CD4-positive, alpha-beta T cell treated with Interleukin-6 for 4 hours (primary cell): ENCODE results near the gene OLFM3.

Source experiments
- DNase-seq: peaks from one replicate; pipeline ENCODE4 v3.0.0-alpha.2; 2020; ENCODE audit warnings: mixed read lengths

OLFM3 gene

DNA sequence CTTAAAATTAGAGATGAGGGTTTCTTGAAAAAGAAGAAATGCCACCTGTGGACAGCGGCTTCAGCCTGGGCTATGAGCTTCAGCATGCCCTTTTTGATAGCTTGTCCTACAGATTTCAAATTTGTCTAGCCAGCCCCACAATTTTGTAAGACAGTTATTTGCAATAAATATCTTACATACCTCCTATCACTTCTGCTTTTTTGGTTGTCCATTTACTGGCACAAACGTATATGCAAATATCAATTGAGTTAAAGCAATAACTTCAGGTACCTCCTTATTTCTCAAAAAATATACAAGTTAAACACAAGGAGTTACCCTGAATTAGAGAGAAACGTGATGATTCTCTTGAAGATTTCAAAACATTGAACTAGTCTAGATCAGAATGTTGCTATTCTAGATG, 53.5 kb downstream of the OLFM3 start:
- no peak for DNase-seq

DNA sequence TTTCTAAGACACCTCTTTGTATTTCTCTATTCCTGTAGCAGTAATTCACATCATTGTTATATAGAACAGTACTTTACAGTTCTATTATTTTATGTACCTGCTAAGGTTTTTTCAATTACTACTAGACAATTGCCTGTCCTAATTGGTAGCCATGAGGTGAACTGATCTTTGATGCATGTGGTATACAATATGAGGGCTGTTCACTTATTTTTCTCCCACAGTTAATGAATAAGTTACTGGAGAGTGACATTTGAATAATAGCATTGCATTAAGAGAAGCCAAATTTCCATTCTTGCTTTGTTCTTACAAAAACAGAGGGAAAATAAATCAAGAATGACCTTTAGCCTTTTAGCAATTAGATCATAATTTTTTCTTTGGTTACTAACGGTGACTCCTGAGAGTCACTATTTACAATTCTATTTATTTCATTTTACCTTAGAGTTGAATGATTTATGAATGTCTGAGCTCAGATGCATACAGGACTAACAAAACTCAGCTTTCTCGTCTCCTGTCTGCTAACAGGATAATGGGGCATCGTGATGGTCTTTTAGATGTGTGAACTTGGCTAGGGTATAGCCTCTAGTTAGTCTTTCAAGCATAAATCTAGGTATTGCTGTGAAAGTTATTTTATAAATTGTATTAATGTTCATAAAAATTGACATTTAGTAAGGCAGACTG, 54.1 kb downstream of the OLFM3 start:
- DNase-seq = no peak

DNA sequence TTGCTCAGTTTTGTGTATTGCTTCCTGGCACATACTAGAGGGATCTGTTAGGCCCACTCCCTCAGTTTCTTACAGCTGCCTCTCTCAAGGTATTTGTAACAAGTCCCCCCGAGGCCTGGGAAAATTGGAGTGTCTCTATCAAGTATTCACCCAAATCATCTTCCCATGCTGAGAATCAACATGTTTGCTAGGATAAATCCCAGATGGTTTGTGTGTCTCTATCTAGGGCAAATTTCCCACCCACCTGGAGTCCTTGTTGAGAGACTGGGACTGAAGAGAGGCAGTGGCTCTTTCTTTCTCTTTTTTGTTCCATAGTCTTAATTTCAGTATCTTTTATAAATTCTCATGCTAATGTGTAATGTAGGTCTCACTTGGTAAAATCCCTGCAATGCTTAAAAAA, 58.0 kb downstream of the OLFM3 start:
- DNase-seq = no peak

DNA sequence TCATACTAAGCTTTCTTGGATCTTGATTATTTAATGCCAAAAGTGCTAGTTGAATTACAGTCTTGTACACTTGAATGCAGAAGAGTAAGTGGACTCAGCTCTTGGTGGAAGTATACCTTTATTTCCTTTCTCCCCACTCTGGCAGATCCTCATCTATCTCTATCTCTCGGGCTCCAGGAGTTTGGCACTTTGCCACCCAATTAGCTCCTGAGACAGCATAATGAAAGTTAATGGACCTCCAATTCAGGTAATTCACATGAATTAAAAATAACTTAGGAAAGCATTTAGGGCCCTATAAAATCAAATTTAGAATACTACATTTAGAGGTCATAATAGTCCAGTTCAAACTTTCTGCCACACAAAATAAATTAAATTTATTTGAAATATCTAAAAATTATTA, 67.4 kb downstream of the OLFM3 start:
- no peak for DNase-seq

DNA sequence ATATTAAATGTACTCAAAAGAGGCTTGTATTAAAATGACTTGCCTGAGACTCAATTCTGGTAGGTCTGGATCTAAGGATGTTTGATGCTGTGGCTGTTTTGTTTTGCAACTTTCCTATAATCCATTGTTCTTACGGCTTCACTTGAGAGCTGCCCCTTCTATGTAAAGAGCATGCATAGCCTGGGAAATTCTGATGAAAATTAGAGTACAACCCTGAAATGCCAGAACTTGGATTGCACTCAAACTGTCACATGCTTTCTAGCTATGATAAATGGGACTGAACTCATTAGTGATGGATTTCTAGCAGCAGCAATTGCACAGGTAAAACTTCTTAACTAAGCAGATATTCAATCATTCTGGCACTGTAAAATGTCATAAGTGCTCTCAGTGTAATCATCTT, 67.9 kb downstream of the OLFM3 start:
- no peak for DNase-seq

DNA sequence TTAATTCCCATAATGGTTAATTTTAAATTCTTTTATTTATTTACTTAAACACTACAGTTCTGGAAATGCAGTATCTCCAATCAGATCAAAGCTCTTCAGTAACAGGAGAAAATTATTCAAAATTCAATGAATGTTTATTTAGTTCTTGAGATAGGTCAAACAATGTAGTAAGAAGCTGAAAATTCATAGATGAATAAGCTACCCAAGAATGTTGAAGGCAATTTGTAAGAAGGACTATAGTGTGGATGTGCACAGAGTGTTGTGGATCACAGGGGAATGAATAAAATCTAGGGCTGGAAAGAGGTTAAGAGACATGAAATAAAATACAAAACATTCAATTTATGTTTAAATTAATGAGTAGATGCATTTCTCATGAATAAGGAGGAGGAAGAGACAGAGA, 72.0 kb downstream of the OLFM3 start:
- DNase-seq = no peak

DNA sequence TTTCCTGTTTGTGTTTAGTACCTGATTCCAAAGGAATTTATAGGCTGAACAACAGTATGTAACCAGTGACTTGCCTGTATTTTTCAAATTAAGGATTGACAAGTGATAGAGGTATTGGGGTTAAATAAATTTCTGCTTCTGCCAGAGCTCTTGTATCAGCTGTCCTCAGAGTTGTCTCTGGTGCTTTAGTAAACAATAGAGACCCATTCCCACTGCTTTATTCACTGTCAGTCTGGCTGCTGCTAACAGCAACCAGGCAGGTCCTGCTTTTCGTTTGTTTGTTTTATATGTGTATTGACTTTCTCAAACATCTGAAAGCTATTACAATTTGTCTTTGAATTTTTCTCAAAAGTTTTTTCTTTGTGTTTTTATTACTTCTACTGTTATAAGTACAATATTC, 76.1 kb downstream of the OLFM3 start:
- DNase-seq = no peak

DNA sequence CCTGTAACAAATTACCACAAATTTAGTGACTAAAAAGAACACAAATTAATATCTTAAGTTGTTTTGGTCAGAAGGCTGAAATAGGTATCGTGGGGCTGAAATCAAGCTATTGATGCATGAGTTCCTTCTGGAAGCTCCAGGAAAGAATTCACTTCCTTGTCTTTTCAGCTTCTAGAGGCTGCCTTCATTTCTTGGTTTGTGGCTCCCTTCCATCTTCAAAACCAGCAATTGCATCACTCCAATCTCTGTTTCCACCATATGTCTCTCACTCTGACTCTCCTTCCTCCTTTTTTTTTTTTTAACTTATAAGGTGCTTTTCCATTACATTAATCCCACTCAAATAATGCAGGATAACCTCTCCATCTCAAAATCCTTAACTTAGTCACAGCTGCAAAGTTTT, 78.4 kb downstream of the OLFM3 start:
- no peak for DNase-seq

DNA sequence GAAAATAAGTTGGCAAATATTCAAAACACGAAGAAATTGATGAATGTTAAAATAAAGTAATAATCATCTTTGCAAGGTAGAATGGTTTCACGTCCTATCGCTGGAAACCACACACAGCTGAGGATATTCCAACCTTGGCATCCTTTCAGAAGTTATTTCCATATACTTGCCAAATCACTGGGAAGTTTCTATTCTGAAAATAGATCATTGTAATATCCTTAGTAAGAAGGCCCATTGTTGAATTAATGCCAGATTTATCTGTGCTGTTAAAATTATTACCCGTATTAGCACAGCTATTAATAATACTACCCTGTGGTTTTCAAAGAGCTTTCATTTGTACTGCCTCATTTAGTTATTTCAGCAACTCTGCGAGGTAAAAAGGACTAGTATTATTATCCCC, 81.1 kb downstream of the OLFM3 start:
- DNase-seq = no peak

DNA sequence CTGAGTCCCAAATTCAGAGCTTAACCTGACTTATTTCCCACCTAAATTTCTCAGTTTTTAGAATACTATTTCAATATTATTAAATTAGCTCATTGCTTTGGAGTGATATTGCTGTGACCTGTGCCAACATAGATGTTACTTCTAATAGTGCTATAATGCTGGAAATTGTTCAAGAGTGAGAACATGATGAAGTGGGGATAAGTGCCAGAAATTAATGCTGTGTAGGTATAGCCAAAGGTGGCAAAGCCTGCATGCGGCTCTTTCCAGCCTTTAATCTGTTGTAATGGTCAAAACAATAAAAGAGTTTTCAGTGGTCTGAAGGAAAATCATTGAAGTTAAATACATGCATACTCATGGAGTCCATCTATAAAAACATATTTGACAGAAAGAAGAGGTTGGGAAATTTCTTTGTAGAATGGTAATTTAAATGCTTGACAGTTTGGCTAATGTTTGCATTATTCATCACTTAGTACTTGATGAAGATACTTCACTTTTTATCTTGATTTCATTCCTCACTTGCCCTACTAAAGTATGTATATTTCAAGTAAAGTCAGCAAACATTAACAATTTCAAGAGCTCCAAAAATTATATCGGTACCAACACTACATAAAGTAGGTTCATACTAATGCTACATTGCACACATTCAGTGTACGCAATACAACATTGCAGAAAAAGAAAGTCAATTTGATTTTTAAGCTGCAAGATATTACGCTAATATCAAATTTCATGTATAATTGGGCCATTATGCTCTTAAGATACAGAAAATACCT, 82.1 kb downstream of the OLFM3 start:
- DNase-seq = no peak

DNA sequence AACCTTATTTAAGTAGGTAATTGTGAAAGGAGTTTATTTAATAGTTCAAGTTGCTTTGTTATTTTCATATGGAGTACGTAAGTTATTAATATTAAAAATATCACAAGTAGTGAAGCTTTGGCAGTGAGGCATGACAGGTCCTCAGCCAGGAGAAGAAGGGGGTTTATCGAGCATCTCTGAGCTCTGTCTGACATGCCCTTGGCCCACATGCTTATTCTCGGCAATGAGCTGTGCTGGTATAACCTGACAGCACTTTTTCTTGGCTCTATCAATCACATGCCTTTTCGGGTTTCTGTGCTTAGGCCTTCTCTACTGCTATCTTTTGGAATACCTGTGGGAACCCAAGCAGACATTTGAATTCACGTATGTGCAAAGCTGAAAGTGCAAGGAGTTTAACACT, 84.8 kb downstream of the OLFM3 start:
- DNase-seq = no peak

DNA sequence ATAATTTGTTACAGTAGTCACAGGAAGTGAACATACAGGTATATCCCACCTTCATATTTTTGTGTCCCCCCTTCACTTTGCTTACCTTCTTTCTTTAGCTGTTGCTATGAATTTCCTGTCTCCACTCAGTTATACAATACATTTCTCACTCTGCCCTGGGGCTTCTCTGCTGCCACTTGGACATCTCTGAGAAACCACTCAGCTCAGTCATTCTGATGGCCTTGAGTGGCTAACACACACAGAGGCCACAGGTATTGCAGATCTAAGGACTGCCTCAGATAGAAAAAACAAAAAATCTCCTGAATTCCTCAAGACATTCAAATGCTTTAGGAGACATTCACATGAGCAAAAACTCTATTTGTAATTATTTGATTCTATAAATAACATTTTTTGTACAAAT, 87.7 kb downstream of the OLFM3 start:
- no peak for DNase-seq

DNA sequence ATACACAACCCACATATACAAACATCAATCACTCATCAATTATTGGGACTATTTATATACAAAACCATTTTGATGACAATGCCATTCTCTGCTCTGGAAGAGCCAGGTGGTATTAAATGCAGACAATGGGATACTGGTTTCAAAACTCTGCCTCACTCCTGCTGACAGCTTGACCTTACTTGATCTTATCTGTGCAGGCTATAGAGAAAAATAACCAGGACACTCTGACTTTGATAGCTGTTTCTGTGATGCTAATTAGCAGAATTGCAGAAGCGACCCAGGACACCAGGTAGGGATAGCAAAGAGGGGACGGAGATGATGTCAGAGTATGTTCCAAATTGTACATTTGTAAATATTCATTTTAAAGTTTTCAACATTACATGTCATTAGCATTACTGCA, 89.5 kb downstream of the OLFM3 start:
- DNase-seq = no peak

DNA sequence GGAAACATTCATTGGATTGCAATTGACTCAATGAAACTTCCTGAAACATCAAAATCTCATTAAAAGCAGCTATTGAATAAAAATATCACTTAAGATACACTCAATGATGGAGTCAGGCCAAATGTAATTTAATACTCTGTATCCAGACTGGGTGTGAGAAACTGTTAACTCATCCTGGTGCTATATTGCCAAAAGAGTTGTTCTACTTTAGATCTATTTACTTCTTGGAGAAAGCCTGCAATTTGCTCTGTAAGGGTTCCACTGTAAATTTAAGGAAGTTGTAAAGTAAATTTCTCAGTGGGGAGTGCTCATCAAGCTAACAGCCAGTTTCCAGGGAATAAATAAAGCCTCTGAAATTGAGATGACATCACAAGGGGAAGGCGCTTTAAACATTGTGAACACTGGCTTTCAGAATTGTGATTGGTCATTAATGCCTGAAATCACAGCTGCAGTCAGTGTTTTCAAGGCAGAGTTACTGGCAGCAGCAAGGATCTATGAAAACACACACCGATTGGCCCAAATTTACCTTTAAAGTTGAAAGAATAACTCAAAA, 91.4 kb downstream of the OLFM3 start:
- DNase-seq = no peak

DNA sequence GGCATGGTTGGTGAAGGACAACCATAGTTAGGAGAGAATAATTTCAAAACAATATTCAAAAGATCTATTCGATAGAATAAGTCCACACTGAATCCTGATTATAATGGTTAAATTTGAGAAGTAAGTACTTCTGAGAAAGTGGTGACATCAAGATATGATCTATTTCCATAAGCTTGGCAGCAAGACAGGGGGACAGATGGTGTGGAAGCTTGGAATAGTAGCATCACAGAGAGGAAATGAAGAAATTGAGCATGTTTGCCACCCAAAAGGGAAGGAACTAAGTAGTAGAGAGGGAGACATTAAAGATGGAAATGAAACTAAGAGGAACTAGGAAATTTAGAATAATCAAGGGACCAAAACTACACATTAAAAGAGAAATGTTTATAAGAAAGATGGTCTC, 94.5 kb downstream of the OLFM3 start:
- no peak for DNase-seq

DNA sequence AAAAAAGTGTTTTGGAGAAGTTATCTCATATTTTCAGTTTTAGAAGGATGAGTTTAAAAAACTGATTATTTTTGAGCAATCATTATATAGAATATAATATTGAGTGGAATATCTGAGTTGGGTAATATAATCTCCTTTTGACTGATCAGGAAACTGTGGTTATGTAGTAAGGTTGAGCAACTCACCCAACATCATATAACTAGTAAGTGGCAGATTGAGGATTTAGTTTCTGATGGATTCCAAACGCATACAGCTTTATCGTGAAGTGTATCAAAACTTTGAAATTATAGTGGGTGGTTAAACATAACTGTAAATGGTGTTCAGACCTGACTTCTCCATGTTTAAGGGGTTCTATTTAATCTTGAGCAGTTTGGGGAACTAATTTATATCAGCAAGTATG, 98.6 kb downstream of the OLFM3 start:
- DNase-seq = no peak

DNA sequence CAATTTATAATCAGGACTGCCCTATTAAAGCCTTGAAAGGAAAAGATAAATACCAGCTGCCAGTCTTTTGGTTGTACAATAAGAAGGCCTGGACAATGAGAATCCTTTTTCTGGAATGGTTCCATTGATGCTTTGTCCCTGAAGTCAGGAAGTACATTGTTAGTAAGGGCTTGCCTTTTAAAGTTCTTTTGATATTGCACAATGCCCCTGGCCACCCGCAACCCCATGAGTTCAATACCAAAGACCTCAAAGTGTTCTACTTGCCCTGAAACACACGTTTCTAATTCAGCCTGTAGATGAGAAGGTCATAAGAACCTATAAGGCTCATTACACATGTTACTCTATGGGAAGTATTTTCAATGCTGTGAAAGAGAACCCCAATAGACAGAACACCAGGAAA, 112.1 kb downstream of the OLFM3 start:
- no peak for DNase-seq

DNA sequence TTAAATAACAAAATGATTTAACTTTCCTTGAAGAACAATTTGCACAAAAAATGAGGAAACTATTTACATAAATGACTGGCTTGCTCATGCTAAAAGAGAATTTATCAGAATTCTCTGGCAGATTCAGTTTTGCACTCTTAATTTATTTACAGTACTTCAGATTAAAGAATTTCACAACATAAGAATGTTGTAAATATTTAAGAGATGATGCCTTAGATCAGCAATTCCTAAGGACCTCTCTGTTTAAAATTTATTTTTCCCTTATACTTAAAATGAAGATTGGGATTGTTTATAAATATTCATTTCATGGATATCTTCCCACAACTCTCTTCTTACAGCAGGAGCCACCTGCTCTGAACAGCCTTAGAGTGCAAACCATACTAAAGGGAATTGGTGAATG, 120.8 kb downstream of the OLFM3 start:
- no peak for DNase-seq

DNA sequence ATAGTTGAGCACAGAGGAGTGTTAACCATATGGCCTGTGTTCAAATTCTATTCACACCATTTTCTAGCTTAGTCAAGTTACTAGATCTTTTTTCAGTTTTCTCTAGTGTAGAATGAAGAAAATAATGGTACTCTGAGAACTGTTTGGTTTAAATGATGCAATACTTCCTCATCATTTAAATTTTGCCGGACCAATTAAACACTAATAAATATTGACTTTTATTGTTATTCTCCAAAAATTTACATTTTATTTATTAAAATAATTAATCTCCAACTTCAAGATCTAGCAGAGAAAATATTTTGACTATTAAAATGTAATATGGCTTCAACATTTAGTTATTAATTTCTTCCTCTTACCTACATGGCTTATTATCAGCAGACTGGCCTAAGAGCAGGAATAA, 123.1 kb downstream of the OLFM3 start:
- no peak for DNase-seq

DNA sequence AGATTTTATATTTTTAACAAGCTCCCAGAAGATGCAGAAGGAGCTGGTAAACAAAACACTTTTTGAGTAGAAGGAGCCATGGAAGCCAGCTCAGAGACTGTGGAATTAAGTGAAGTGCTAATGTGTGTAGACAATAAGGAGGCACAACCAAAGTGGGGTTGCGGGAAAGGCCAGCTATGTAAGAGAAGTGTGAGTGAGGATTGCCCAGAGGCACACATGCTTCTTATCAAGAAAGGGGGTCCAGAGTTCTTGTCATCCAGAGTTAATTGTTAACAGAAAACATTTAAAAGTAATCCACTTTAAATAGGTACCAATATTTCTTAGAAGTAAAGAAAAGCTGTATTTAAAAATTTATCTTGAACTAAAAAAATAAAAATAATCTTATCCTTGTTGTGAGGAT, 136.8 kb downstream of the OLFM3 start:
- no peak for DNase-seq

DNA sequence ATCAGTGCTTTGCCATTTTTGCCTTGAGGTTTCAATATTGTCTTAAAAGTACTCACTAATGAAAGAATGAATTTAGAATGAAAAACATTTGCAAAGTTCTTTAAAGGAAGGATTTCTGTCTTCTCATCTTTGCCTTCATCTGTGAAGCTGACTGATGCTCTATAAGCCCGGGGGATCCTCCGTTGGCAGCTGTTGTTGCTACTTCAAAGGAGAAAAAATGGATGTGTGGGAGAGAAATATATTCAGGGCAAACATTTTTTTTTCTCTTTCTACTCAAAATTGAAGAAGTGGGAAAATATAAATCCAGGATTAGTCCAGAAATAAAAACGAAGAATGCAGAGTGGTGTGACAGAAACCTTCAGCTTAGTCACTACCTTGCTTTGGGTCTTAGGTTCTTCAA, 142.5 kb downstream of the OLFM3 start:
- DNase-seq = no peak

DNA sequence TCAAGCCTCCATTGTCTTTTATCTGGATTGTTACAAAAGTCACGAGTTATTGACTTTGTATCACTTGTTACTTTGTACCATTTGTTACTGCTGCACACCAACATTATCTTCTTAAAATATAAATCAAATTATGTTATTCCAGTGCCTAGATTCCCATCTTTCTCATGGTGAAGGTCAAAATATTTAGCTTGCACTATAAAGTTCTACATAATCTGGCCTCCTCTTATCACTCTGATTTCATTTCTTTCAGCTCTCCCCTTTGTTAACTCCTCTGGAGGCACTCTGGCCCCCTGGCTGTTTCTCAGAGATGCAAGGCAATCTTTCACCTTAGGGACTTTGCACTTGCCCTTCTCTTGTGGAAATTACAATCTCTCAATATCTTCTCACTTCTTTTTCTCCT, 143.8 kb downstream of the OLFM3 start:
- no peak for DNase-seq

DNA sequence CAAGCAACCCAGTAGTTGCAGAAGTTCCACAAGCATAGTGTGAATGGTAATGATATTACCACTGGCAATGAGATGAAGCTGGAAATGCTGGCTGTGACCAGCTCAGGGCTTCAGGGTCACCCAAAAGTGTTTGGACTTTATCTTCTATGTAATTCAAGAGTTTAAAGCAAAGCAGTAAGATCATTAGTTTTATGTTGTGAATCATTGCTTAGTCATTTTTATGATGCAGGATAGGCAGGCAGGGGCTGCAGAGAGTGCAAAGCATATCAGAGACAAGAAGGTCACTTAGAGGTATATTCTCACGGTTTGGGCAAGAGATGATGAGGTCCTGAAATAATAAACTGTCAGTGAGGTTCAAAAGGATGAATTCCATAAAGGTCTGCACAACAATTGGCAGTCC, 147.4 kb downstream of the OLFM3 start:
- DNase-seq = no peak

DNA sequence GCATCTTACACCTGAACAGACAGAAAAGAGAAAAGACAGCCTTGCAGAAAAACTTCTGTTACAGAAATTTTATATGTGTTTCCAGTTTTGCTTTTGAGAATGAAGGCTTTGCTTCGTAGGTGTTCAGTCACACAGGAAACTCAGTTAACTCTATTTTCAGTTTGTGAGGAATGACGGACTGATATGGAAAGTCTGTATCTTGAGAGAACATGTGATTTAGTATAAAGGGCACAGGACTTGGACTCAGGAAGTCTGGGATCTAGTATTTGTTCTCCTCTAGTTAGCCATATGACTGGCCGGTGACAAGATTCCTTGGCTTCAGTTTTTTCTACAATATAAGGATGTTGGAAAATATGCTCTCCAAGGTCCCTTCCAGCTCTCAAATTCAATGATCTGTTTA, 149.1 kb downstream of the OLFM3 start:
- no peak for DNase-seq

DNA sequence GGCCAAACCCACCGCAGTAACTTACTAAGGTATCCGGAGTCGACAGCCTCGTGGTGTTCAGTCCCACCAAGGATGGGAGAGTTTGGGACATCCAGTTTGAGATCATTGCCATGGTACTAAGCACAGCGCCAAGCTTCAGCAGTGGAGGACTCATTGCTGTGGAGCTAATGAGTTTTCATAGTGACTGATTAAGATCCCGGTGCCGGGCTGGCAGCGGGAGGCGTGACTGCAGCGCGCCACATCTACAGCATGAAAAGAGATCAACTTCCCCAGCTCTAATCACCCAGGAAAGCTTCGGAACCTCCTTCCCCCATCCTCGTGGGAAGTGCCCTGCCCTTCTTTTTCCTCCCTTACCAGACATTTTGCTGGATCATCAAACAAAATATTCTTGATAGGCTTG, 149.9 kb downstream of the OLFM3 start:
- no peak for DNase-seq
